Lower lobe of right lung (tissue), 2 donors: ENCODE measurements around the gene PURA. TPM values are rescaled to one million over a fixed set of nuclear protein-coding genes. Genes with fewer than 3 reads are reported as not detected.
"Not testable (repeated sequence)": the region's sequence is repeated elsewhere in the genome, so short reads cannot be mapped to it uniquely, and the experiment has no call there.

Experiments
- ATAC-seq, 2 donors: fragments of 200-7000 bp; cut with Tn5 transposase; one replicate each; pipeline ENCODE4 v1.9.1; 2020 to 2022; ENCODE audit warnings: mild to moderate bottlenecking in 2 of 2, moderate library complexity in 2 of 2
- DNase-seq: peaks from one replicate; pipeline ENCODE4 v3.0.0-alpha.2; 2020
- H3K27ac ChIP-seq: fragments of 200-600 bp; one replicate; pipeline ENCODE4 v1.8.0; 2022
- H3K27me3 ChIP-seq: fragments of 200-600 bp; one replicate; pipeline ENCODE4 v1.8.0; 2022; ENCODE audit warnings: low read depth
- H3K36me3 ChIP-seq: fragments of 200-600 bp; one replicate; pipeline ENCODE4 v1.8.0; 2022; ENCODE audit warnings: mild to moderate bottlenecking
- H3K4me1 ChIP-seq: fragments of 200-600 bp; one replicate; pipeline ENCODE4 v1.8.0; 2022
- H3K4me3 ChIP-seq: fragments of 200-600 bp; one replicate; pipeline ENCODE4 v1.8.0; 2022; ENCODE audit warnings: mild to moderate bottlenecking
- H3K9me3 ChIP-seq: fragments of 200-600 bp; one replicate; pipeline ENCODE4 v1.8.0; 2022
- intact Hi-C: fragments of 100-400 bp; cut with DNase I; formaldehyde crosslinking; loops from one replicate; pipeline ENCODE4 v1.11.0; 2022
- total RNA-seq: library from RNA; stranded (reverse); fragmentation: NEBNext Ultra II Directional; extraction: Animal tissue kit (Norgen Biotek cat#: 25700); gene quantifications from one replicate; pipeline ENCODE4 v1.2.1, GENCODE V29; 2021
- TF ChIP-seq, protein P1 (sequence below): fragments of 200-600 bp; IDR thresholded peaks from one replicate; pipeline ENCODE4 v1.8.0; 2022; ENCODE audit warnings: antibody characterized with exemption, mild to moderate bottlenecking
- donor health status: DM: no; HTN: yes; CAD: no; lungs with severe emphysema.

PURA gene
- total RNA-seq, 1 donor from 2014 or later: 32.4 TPM

DNA sequence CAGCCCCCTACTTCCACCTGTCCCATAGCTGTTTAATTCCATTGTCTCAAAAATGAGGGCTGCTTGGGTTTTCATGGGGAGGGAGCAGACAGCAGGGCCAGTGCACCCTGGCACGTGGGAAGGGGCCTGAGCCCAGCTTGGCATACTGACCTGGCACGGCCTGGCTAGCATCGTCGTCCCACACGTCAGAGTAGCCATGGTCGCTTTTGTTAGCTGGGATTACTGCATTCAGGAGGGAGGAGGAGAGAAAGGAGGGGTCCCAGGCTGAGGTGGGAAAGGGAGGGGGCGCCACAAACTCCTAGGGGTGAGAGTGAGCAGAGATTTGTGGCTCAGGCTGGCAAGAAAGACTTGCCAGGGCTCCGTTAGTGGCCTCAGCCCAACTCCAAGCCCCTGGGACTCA is 40.0 kb downstream of the PURA start:
- intact Hi-C loops: no loop called here
- ATAC-seq (no peak), DNase-seq (no peak)
- Histone ChIP-seq H3K36me3 (no peaks in the 10 kb centered on the region), H3K27ac (no peak overlapping the region), H3K27me3 (no peaks in the 10 kb centered on the region), H3K9me3 (no peaks in the 10 kb centered on the region), H3K4me1 (peaks cover 47% of the 10 kb centered on the region), H3K4me3 (no peak overlapping the region)
- TF ChIP-seq, protein P1, sequence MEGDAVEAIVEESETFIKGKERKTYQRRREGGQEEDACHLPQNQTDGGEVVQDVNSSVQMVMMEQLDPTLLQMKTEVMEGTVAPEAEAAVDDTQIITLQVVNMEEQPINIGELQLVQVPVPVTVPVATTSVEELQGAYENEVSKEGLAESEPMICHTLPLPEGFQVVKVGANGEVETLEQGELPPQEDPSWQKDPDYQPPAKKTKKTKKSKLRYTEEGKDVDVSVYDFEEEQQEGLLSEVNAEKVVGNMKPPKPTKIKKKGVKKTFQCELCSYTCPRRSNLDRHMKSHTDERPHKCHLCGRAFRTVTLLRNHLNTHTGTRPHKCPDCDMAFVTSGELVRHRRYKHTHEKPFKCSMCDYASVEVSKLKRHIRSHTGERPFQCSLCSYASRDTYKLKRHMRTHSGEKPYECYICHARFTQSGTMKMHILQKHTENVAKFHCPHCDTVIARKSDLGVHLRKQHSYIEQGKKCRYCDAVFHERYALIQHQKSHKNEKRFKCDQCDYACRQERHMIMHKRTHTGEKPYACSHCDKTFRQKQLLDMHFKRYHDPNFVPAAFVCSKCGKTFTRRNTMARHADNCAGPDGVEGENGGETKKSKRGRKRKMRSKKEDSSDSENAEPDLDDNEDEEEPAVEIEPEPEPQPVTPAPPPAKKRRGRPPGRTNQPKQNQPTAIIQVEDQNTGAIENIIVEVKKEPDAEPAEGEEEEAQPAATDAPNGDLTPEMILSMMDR: no peak

DNA sequence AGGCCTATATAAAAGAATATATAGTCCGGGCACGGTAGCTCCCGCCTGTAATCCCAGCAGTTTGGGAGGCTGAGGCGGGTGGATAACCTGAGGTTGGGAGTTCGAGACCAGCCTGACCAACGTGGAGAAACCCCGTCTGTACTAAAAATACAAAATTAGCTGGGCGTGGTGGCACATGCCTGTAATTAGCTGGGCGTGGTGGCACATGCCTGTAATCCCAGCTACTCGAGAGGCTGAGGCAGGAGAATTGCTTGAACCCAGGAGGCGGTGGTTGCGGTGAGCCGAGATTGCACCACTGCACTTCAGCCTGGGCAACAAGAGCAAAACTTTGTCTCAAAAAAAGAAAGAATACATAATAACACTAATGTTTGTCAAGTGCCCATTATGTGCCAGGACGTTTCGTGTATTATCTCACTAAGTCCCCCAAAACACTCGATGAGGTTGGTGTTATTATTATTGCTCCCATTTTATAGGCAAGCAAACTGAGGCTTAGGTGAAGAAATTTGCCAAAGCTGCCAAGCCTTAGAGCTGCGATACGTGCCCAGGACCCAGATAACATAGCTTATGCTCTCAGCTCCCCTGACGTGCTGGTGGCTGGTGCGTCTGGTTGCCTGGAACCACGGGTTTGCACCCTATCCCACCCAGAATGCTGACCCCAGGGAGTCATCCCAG is 40.9 kb downstream of the PURA start:
- intact Hi-C loops: loop anchor here (5.0 kb wide), 1 partner anchor 83 kb away; no protein-coding TSS in a partner anchor
- not testable (repeated sequence) for DNase-seq, H3K36me3 ChIP-seq, H3K9me3 ChIP-seq, ATAC-seq, H3K4me3 ChIP-seq, H3K27ac ChIP-seq, H3K27me3 ChIP-seq
- peaks cover 47% of the 10 kb centered on the region for H3K4me1 ChIP-seq

DNA sequence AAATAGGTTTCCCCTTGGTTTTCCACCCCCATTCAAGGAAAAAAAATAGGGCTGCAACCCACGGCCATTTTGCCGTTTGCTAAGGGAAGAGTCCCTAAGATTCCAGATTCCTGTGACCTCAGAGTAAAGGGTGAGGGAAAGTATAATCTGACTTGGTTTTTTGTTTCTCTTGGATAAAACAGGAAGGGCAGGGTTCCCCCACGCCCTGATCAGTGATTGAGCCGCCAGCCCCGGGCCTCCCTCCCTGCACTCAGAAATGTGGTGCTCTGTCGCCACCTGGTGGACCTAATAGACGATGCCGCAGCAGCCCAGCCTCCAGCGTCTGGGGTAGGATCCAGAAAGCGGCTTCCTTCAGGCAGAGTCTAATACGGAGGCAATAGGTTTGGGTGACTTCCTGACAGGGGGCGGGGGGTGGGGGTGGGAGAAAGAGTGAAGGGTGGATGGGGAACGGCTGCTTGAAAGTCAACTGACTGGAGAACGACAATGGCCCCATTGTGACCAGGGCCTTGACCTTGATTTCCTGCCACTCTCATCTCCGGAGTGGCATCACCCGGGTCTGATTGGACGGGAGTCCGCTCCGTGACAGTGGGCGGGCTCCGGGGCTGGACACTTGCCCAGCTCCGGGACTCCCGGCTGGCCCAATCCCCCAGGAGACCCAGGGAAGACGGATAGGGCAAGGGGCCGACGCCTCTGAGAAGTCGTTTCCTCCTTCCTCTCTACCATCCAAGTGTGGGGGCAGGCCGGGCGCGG is 43.3 kb downstream of the PURA start:
- peaks cover 39% of the 10 kb centered on the region for H3K4me1 ChIP-seq
- TF ChIP-seq, protein P1: peak; percentile 89
- intact Hi-C loops: loop anchor here (5.0 kb wide), 1 partner anchor 85 kb away; no protein-coding TSS in a partner anchor
- DNase-seq (peak; percentile 92), ATAC-seq (peak; percentile 95 to 96)
- H3K36me3 ChIP-seq: no peaks in the 10 kb centered on the region
- H3K9me3 ChIP-seq: no peaks in the 10 kb centered on the region
- no peaks in the 10 kb centered on the region for H3K27me3 ChIP-seq
- H3K27ac ChIP-seq: peak overlapping the region; percentile 52
- peak overlapping the region; percentile 44 for H3K4me3 ChIP-seq

DNA sequence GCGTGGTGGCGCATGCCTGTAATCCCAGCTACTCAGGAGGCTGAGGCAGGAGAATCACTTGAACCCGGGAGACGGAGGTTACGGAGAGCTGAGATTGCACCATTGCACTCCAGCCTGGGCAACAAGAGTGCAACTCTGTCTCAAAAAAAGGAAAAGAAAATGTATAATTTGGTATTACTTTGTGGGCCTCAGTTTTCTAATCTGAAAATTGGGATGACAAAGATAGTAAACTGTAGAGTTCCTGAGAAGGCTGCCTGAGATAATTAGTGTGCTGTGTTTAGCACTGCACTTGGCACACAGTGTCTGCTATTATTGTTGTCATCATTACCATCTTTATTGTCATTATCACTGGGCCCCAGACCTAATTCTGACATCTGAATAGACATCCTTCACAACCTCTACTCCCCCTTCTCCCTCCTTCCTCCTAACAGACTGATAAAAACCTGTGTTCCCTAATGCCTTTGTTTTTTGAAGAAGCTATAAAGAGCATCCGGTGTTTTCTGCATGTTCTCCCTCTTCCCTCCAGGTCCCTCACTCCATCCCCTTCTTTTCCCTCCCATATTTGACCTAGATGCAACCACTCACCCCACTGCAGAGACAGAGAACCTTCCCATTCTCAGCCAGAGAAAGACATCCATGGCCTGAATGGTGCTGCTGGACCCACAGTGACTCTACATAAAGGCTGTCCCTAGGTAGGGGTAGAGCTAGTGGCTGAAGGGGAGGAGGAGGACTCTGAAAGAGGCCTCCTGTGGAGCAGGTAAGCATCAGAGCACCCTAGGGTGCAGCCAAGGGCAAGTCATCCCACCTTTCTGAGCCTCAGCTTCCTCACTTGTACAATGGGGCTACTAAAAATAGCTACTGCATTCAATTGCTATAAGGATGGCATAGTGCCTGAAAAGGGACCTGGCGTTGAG is 45.4 kb downstream of the PURA start:
- Histone ChIP-seq H3K4me1 (peaks cover 25% of the 10 kb centered on the region), H3K27ac (no peak overlapping the region), H3K9me3 (no peaks in the 10 kb centered on the region), H3K36me3 (no peaks in the 10 kb centered on the region), H3K27me3 (no peaks in the 10 kb centered on the region), H3K4me3 (no peak overlapping the region)
- ATAC-seq (no peak), DNase-seq (no peak)
- TF ChIP-seq, protein P1: no peak
- intact Hi-C loops: loop anchor here (5.0 kb wide), 1 partner anchor 87 kb away; no protein-coding TSS in a partner anchor

DNA sequence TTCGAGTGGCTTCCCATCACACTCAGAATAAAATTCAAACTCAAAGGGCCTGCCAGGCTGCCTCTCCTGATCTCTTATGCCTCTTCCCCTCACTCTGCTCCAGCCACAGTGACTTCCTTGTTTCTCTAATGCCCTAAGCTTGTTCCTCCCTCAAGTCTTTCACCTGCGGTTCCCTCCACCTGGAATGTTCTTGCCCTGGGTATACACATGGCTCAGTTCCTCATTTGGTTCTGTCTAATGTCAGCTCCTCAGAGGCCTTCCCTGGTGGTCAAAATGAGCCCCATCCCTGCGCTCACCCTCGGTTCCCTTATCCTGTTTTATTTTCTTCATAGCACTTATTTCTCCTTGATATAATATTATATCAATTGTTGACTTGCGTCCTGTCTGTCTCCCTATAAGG is 48.4 kb downstream of the PURA start:
- DNase-seq: no peak
- TF ChIP-seq, protein P1: no peak
- no peaks in the 10 kb centered on the region for H3K27me3 ChIP-seq
- intact Hi-C loops: no loop called here
- H3K27ac ChIP-seq: no peak overlapping the region
- no peak overlapping the region for H3K4me3 ChIP-seq
- ATAC-seq: no peak
- H3K36me3 ChIP-seq: no peaks in the 10 kb centered on the region
- H3K4me1 ChIP-seq: peaks cover 37% of the 10 kb centered on the region
- H3K9me3 ChIP-seq: no peaks in the 10 kb centered on the region
